Fibroblast of gingiva (primary cell): ENCODE measurements around the gene TRAPPC10.

ENCODE experiments used
- DNase-seq: peaks from one replicate; pipeline ENCODE4 v3.0.0-alpha.2; 2011; ENCODE audit warnings: low read depth

TRAPPC10 gene

DNA sequence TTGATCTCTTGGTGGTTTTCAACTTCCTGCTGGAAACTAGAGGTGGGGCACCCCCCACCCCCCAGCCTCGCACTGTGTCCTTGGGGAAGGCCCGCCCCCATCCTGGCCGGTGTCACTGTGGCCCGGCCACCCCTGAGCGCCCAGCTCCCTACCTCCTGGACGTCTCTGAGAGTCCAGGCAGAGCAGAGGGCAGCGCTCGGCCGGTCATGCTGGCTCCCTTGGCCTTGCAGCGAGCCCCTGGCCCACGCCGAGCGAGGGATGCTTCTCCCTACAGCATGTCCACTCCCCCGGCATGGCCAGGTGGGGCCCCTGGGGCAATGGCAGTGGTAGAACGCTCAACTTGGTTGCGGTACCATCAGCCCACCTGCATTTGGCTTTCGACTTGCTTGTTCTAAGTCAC, 28.7 kb upstream of the TRAPPC10 start:
- DNase-seq = no peak

DNA sequence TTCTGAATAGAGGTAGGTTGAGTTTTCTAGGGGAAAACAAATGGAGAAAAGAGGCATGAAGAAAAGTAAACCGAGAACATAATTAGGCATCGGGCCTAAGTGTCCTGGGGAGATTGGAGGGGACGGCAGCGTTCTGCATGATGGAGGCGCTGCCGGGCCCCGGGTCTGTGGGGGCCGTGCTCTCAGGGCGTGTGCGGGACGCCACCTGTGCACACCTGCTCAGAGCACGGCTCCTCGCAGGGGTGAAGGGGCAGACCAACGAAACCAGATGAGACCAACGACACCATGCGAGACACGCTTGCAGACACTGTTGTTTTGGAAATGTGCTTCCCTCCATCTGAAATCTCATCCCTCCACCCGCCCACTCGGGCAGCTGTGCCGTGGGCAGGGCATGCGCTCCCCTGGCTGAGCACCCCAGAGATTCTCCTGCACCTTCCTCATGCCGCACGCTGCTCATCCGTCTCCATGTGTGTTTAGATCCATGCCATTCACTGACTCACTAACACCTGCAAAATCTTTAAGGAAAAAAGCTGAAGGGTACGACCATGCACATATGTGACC, 28.2 kb upstream of the TRAPPC10 start:
- DNase-seq = no peak

- no peak for DNase-seq
These were observed 27.0 kb upstream of the TRAPPC10 start for GRCh38 chr21:43984905-43985689.

- DNase-seq = no peak
These were observed 26.3 kb upstream of the TRAPPC10 start for GRCh38 chr21:43985690-43986251.

GRCh38 chr21:43986544-43987451, 25.3 kb upstream of the TRAPPC10 start:
- no peak for DNase-seq

GRCh38 chr21:43987509-43987908, 24.6 kb upstream of the TRAPPC10 start:
- DNase-seq = no peak

DNA sequence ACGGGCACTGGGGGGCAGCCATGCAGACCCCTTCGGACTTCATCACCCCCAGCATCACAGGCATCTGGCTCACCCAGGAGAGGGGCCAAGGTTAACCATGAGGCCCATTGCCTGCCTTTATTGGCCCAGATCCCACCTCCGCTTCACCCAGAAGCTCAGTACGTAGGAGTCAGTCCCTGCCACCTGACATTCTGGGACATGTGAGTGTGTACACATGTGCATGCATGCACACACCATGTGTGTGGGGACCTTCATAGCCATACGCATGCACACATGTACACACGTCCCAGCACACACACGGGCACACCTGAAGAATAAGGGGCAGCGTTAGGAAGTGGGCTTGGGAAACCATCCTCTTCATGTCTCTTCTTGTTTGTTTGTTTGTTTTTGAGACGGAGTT, 24.1 kb upstream of the TRAPPC10 start:
- no peak for DNase-seq

GRCh38 chr21:43988506-43989230, 23.4 kb upstream of the TRAPPC10 start:
- DNase-seq = no peak

- no peak for DNase-seq
These were observed 22.7 kb upstream of the TRAPPC10 start for GRCh38 chr21:43989401-43989800.

- no peak for DNase-seq
These were observed 20.6 kb upstream of the TRAPPC10 start for GRCh38 chr21:43991447-43991991.

DNA sequence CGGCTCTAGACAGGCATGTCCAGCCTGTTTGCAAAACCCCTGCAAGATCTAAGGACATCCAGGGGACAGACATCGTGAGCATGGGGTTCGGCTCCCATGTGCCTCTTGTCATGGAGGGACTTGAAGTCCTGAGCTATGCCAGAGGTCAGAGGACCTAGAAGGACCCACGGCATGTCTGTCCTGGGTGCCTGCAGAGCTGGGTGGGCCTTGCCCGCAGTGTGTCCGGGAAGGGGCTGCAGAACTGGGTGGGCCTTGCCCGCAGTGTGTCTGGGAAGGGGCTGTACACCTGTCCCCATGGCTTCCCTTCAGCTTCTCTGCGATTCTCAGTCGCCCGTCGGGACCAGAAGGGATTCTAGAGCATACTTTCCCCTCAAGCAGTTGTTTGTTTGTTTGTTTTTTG, 20.0 kb upstream of the TRAPPC10 start:
- DNase-seq = no peak

GRCh38 chr21:43993420-43993934, 18.6 kb upstream of the TRAPPC10 start:
- no peak for DNase-seq

- no peak for DNase-seq
These were observed 18.0 kb upstream of the TRAPPC10 start for GRCh38 chr21:43994085-43994484.

GRCh38 chr21:43994646-43995045, 17.5 kb upstream of the TRAPPC10 start:
- DNase-seq = no peak

DNA sequence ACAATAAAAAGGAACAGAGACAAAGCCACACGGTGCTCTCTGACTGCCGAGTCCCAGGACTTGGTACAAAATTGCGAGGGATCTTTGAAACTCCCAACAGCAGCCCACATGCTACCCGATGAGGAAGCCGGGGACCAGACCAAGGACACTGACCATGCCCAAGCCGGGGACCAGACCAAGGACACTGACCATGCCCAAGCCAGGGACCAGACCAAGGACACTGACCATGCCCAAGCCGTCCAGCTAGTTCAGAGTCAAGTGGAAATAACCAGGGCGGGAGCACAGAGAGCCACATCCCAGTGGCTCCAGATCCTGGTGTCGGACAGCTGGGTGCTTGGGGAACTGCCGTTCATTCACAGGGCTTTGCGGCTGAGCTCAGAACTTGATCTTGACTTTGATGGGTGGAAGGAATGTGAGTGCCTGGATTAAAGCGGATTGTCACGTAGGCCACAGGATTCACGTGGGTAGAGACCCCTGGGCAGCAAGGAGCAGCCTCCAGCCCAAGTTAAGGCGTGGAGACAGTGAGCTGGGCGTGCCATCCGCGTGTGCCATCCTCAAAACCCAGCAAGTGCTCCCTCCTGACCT, 16.5 kb upstream of the TRAPPC10 start:
- no peak for DNase-seq

GRCh38 chr21:43997766-43998742, 14.1 kb upstream of the TRAPPC10 start:
- DNase-seq = no peak

DNA sequence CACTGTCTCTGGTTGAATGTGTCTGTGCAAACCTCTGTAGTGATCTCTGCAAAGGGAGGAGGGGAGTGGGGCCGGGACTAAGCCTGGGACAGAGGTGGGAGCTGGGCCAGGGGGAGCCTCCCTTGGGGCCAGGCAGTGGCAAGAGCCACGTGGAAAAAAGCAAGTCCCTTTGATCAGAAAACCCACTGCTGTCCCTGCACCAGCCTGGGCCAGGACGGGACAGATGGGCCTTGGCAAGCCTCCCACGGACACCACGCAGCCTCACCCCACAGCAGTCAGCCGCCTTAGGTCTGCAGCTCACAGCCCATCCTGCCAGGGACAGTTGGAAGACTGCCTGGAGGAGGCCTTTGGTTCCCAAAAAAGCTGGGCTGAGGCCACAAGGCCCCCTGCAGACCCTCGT, 11.7 kb upstream of the TRAPPC10 start:
- DNase-seq = no peak

DNA sequence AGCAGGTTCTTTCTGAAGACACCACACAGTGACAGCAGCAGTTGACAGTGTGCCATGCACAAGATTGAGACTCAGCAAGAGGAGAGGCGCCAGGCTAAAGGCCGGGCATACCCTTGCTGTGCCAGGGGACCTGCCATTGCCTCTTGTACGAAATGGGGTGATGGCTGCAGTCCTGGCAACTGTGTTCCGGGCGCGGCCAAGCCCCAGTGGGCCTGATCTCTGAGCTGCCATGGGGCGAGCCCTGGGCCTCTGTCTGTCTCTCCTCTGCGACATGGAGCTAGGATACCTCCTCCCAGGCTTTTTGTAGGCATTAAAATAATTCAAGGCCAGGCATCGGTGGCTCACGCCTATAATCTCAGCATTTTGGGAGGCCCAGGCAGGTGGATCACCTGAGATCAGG, 9.6 kb upstream of the TRAPPC10 start:
- DNase-seq = no peak

DNA sequence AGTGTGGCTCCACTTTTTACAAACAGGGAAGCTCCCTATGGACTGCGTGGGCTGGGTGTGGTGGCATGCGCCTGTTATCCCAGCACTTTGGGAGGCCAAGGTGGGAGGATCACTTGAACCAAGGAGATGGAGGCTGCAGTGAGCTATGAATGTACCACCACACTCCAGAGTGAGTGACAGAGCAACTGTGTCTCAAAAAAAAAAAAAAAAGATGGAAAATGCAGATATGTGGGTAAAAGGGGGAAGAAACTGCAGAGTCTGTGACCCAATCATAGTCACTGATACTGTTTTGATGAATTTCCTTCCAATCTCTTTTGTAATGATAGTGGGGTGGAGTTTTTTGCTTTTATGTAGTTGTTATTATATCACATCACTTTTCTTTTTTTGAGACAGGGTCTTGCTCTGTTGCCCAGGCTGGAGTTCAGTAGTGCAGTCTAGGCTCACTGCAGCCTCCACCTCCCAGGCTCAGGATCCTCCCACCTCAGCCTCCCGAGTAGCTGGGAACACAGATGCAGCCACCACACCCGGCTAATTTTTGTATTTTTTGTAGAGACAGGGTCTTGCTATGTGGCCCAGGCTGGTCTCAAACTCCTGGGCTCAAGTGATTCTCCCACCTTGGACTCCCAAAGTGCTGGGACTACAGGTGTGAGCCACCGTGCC, 8.7 kb upstream of the TRAPPC10 start:
- no peak for DNase-seq
